Sigmoid colon (tissue), 4 donors: Measurements from ENCODE around the gene TMED10.

ENCODE experiments used
- EP300 ChIP-seq, 4 donors: sonication (generic); formaldehyde crosslinking; IDR thresholded peaks; one replicate each; pipeline ENCODE4 v1.6.1; 2017; ENCODE audit warnings: antibody characterized with exemption in 4 of 4
- POLR2A ChIP-seq, 2 donors: fragments of 450-650 bp; IDR thresholded peaks; one replicate each; pipeline ENCODE4 v1.6.1; 2016; ENCODE audit warnings: antibody characterized with exemption in 2 of 2, mild to moderate bottlenecking in 2 of 2, moderate library complexity in 2 of 2
- POLR2AphosphoS5 ChIP-seq, 4 donors: sonication (generic); formaldehyde crosslinking; IDR thresholded peaks; one replicate each; pipeline ENCODE4 v1.6.1; 2017; ENCODE audit warnings: antibody characterized with exemption in 4 of 4
- TF ChIP-seq, protein P1 (sequence below), 4 experiments: fragments of 450-650 bp in 3 of 4; fragments of 200-600 bp in 1 of 4; IDR thresholded peaks; one replicate each; pipeline ENCODE4 v1.5.1; 2016 to 2019; ENCODE audit warnings: antibody characterized with exemption in 4 of 4, mild to moderate bottlenecking in 3 of 4, moderate library complexity in 2 of 4

DNA sequence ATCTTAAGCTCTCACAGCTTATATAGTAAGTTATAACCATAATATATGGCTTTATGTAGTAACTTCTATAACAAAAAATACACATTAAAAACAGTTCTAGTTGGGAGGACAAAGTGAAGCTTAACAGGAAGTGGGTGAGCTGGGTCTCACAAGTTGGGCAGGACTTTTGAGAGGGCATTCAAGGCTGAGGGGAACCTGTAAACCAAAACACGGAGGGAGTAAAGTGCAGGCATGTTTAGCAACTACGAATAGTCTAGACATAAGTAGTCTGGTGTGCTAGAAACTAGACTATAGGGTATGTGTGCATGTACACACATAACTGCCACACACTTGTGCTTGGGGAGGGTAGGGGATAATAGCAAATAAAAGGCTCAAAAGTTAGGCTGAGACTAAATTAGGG, 35.4 kb downstream of the TMED10 start:
- TF ChIP-seq POLR2A (IDR thresholded peaks at IDR 0.05): no peak
- TF ChIP-seq, protein P1, sequence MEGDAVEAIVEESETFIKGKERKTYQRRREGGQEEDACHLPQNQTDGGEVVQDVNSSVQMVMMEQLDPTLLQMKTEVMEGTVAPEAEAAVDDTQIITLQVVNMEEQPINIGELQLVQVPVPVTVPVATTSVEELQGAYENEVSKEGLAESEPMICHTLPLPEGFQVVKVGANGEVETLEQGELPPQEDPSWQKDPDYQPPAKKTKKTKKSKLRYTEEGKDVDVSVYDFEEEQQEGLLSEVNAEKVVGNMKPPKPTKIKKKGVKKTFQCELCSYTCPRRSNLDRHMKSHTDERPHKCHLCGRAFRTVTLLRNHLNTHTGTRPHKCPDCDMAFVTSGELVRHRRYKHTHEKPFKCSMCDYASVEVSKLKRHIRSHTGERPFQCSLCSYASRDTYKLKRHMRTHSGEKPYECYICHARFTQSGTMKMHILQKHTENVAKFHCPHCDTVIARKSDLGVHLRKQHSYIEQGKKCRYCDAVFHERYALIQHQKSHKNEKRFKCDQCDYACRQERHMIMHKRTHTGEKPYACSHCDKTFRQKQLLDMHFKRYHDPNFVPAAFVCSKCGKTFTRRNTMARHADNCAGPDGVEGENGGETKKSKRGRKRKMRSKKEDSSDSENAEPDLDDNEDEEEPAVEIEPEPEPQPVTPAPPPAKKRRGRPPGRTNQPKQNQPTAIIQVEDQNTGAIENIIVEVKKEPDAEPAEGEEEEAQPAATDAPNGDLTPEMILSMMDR (IDR thresholded peaks at IDR 0.05): no peak
- no peak for TF ChIP-seq POLR2AphosphoS5 (IDR thresholded peaks at IDR 0.05)
- no peak for TF ChIP-seq EP300 (IDR thresholded peaks at IDR 0.05)
